Measurements from ENCODE around the gene ESRRG.
A peak's percentile ranks its signal among the peaks of the same experiment; 100 is the strongest.

Gene ESRRG

GRCh38 chr1:216721863-216722262, 1.4 kb downstream of the ESRRG start:
- peak overlapping the region; percentile 30; the same call in 1 of the 2 replicates for H3K27ac ChIP-seq (ENCODE audit: low read length)
- H3K9me3 ChIP-seq (replicated peaks; ENCODE audit: insufficient read depth, low read length): no peaks in the 10 kb centered on the region
- DNase-seq: peak; percentile 53
- no peaks in the 10 kb centered on the region for H3K9me2 ChIP-seq (replicated peaks; ENCODE audit: insufficient read depth, low read length)
- peak overlapping the region; percentile 88 for H3K4me2 ChIP-seq (ENCODE audit: low read depth, low read length)
- TF ChIP-seq EZH2phosphoT487 (IDR thresholded peaks at IDR 0.05; ENCODE audit: low read length) (no peak), CTCF (IDR thresholded peaks at IDR 0.05; ENCODE audit: low read length) (peak; percentile 47)
- H3K4me1 ChIP-seq (ENCODE audit: low read length): 0 out of 2 replicates have a peak, but pooled peaks cover 3% of the 10 kb centered on the region
- H4K20me1 ChIP-seq (ENCODE audit: insufficient read depth, low read length): no peaks in the 10 kb centered on the region
- H2AFZ ChIP-seq (ENCODE audit: low read length): peak overlapping the region; percentile 81
- no peaks in the 10 kb centered on the region for H3K79me2 ChIP-seq (ENCODE audit: low read length)
- H3K27me3 ChIP-seq (replicated peaks; ENCODE audit: insufficient read depth, low read length): no peaks in the 10 kb centered on the region
- no peaks in the 10 kb centered on the region for H3K36me3 ChIP-seq (replicated peaks; ENCODE audit: insufficient read depth, low read length)
- peaks cover 14% of the 10 kb centered on the region for H3F3A ChIP-seq (ENCODE audit: insufficient read depth, low read length)
- H3K9ac ChIP-seq (ENCODE audit: low read length): peak overlapping the region; percentile 33; the same call in 1 of the 2 replicates
- peak overlapping the region; percentile 65 for H3K4me3 ChIP-seq (ENCODE audit: low read length)

GRCh38 chr1:216721062-216721461, 2.2 kb downstream of the ESRRG start:
- TF ChIP-seq EZH2 (optimal IDR thresholded peaks at IDR 0.05; ENCODE audit: low read depth, low read length) (no peak), CTCF (IDR thresholded peaks at IDR 0.05; ENCODE audit: low read length) (no peak), EZH2phosphoT487 (IDR thresholded peaks at IDR 0.05; ENCODE audit: low read length) (no peak)
- no peaks in the 10 kb centered on the region for H4K20me1 ChIP-seq (ENCODE audit: insufficient read depth, low read length)
- peak overlapping the region; percentile 65 for H3K4me3 ChIP-seq (ENCODE audit: low read length)
- H3K9me3 ChIP-seq (replicated peaks; ENCODE audit: insufficient read depth, low read length): no peaks in the 10 kb centered on the region
- peak overlapping the region; percentile 11; the same call in 1 of the 2 replicates for H3K9ac ChIP-seq (ENCODE audit: low read length)
- H3K36me3 ChIP-seq (replicated peaks; ENCODE audit: insufficient read depth, low read length): no peaks in the 10 kb centered on the region
- H3F3A ChIP-seq (ENCODE audit: insufficient read depth, low read length): peaks cover 14% of the 10 kb centered on the region
- no peak for DNase-seq
- 0 out of 2 replicates have a peak, but pooled peaks cover 3% of the 10 kb centered on the region for H3K4me1 ChIP-seq (ENCODE audit: low read length)
- no peaks in the 10 kb centered on the region for H3K27me3 ChIP-seq (replicated peaks; ENCODE audit: insufficient read depth, low read length)
- H3K79me2 ChIP-seq (ENCODE audit: low read length): no peaks in the 10 kb centered on the region
- H3K27ac ChIP-seq (ENCODE audit: low read length): 0 out of 2 replicates have a peak overlapping the region, but pooled peaks have one; percentile 19
- H2AFZ ChIP-seq (ENCODE audit: low read length): peak overlapping the region; percentile 81
- no peaks in the 10 kb centered on the region for H3K9me2 ChIP-seq (replicated peaks; ENCODE audit: insufficient read depth, low read length)
- H3K4me2 ChIP-seq (ENCODE audit: low read depth, low read length): peak overlapping the region; percentile 88

- H3K36me3 ChIP-seq (replicated peaks; ENCODE audit: insufficient read depth, low read length): no peaks in the 10 kb centered on the region
- H3K4me3 ChIP-seq (ENCODE audit: low read length): no peak overlapping the region
- no peak for DNase-seq
- H3K9me3 ChIP-seq (replicated peaks; ENCODE audit: insufficient read depth, low read length): no peaks in the 10 kb centered on the region
- H3K9me2 ChIP-seq (replicated peaks; ENCODE audit: insufficient read depth, low read length): no peaks in the 10 kb centered on the region
- no peaks in the 10 kb centered on the region for H3K4me1 ChIP-seq (ENCODE audit: low read length)
- no peaks in the 10 kb centered on the region for H3K79me2 ChIP-seq (ENCODE audit: low read length)
- no peak for TF ChIP-seq CTCF (IDR thresholded peaks at IDR 0.05; ENCODE audit: low read length)
- TF ChIP-seq EZH2 (optimal IDR thresholded peaks at IDR 0.05; ENCODE audit: low read depth, low read length): no peak
- no peak for TF ChIP-seq EZH2phosphoT487 (IDR thresholded peaks at IDR 0.05; ENCODE audit: low read length)
- H3K27ac ChIP-seq (ENCODE audit: low read length): no peak overlapping the region
- no peak overlapping the region for H3K4me2 ChIP-seq (ENCODE audit: low read depth, low read length)
- no peak overlapping the region for H2AFZ ChIP-seq (ENCODE audit: low read length)
- H3F3A ChIP-seq (ENCODE audit: insufficient read depth, low read length): no peaks in the 10 kb centered on the region
- H3K27me3 ChIP-seq (replicated peaks; ENCODE audit: insufficient read depth, low read length): no peaks in the 10 kb centered on the region
- H4K20me1 ChIP-seq (ENCODE audit: insufficient read depth, low read length): no peaks in the 10 kb centered on the region
- H3K9ac ChIP-seq (ENCODE audit: low read length): no peak overlapping the region
These were observed 11.5 kb downstream of the ESRRG start for GRCh38 chr1:216711712-216712111.

Measured in MM.1S (cell line).